NB4 (cell line): Measurements from ENCODE around the gene KHK.

Experiments
- DNase-seq: peaks from one replicate; pipeline ENCODE4 v3.0.0; 2010; ENCODE audit warnings: low read depth
- H3K4me3 ChIP-seq: one replicate; pipeline ENCODE4 v1.5.1; 2011; ENCODE audit warnings: mild to moderate bottlenecking, low read depth, low read length, moderate library complexity
- CTCF ChIP-seq: IDR thresholded peaks from one replicate; pipeline ENCODE4 v1.5.1; 2012; ENCODE audit warnings: low read depth, low read length
- MAX ChIP-seq: IDR thresholded peaks from 2 replicates; pipeline ENCODE4 v1.6.1; 2011; ENCODE audit warnings: low read depth, low read length
- MYC ChIP-seq: IDR thresholded peaks from 2 replicates; pipeline ENCODE4 v1.6.1; 2011; ENCODE audit warnings: low read depth, low read length
- POLR2A ChIP-seq: IDR thresholded peaks from 2 replicates; pipeline ENCODE4 v1.6.1; 2011; ENCODE audit warnings: mild to moderate bottlenecking; ENCODE audit not compliant: insufficient read length; ENCODE audit errors: extremely low read depth

KHK gene

GRCh38 chr2:27086090-27086723 is 365 bp upstream of the KHK start:
- TF ChIP-seq POLR2A (no peak), MAX (peak; percentile 95), MYC (peak; percentile 93), CTCF (peak; percentile 53)
- DNase-seq: peak; percentile 97
- peak overlapping the region; percentile 49 for H3K4me3 ChIP-seq

GRCh38 chr2:27087823-27088410 is 1.3 kb downstream of the KHK start:
- H3K4me3 ChIP-seq: no peak overlapping the region
- TF ChIP-seq POLR2A: no peak
- no peak for TF ChIP-seq CTCF
- no peak for TF ChIP-seq MAX
- TF ChIP-seq MYC: no peak
- DNase-seq: no peak

- no peak for TF ChIP-seq MAX
- no peak for TF ChIP-seq POLR2A
- H3K4me3 ChIP-seq: no peak overlapping the region
- DNase-seq: no peak
Observed at GRCh38 chr2:27088634-27089033, 2.1 kb downstream of the KHK start.

GRCh38 chr2:27089111-27089954 is 2.8 kb downstream of the KHK start:
- no peak for DNase-seq
- no peak overlapping the region for H3K4me3 ChIP-seq
- TF ChIP-seq POLR2A (no peak), CTCF (no peak), MYC (no peak), MAX (no peak)

- H3K4me3 ChIP-seq: no peak overlapping the region
- TF ChIP-seq MAX (no peak), MYC (no peak), CTCF (no peak), POLR2A (no peak)
- no peak for DNase-seq
Observed at GRCh38 chr2:27091746-27092695, 5.4 kb downstream of the KHK start.
